GM12873 (cell line): ENCODE data around the gene PRKCB.

ENCODE experiments used
- CTCF ChIP-seq: IDR thresholded peaks from 2 replicates; pipeline ENCODE4 v1.5.1; 2012; ENCODE audit warnings: low read depth, mild to moderate bottlenecking, moderate library complexity, low read length, control low read depth; ENCODE audit not compliant: insufficient read depth; ENCODE audit errors: missing control alignments

Gene PRKCB

GRCh38 chr16:23965137-23965733 is 129.5 kb downstream of the PRKCB start:
- no peak for TF ChIP-seq CTCF

GRCh38 chr16:23966597-23967394 is 131.0 kb downstream of the PRKCB start:
- TF ChIP-seq CTCF = no peak

GRCh38 chr16:23967775-23968174 is 132.0 kb downstream of the PRKCB start:
- no peak for TF ChIP-seq CTCF

- TF ChIP-seq CTCF = no peak
These were observed 132.4 kb downstream of the PRKCB start for GRCh38 chr16:23968176-23968575.

GRCh38 chr16:23969468-23970297 is 133.9 kb downstream of the PRKCB start:
- no peak for TF ChIP-seq CTCF

GRCh38 chr16:23974223-23974622 is 138.4 kb downstream of the PRKCB start:
- TF ChIP-seq CTCF = no peak

- TF ChIP-seq CTCF = no peak
These were observed 139.5 kb downstream of the PRKCB start for GRCh38 chr16:23975293-23975692.
